Endodermal cell (in vitro differentiated cells): ENCODE measurements around the gene COL5A1. TPM values are rescaled to one million over a fixed set of nuclear protein-coding genes. Genes with fewer than 3 reads are reported as not detected.

Experiments
- DNase-seq: peaks from one replicate; pipeline ENCODE4 v3.0.0-alpha.2; 2017
- H3K27ac ChIP-seq: 2 replicates; pipeline ENCODE4 v1.5.1; 2013; ENCODE audit warnings: mild to moderate bottlenecking, low read depth, low read length, moderate library complexity
- H3K27me3 ChIP-seq: 2 replicates; pipeline ENCODE4 v1.6.1; 2013; ENCODE audit warnings: mild to moderate bottlenecking, low read length, moderate library complexity; ENCODE audit not compliant: insufficient read depth, control insufficient read depth, poor library complexity, severe bottlenecking
- H3K36me3 ChIP-seq: 2 replicates; pipeline ENCODE4 v1.7.0; 2013; ENCODE audit warnings: mild to moderate bottlenecking, low read length, moderate library complexity; ENCODE audit not compliant: control insufficient read depth, insufficient read depth
- H3K4me1 ChIP-seq: one replicate; pipeline ENCODE4 v1.7.0; 2013; ENCODE audit warnings: low read length; ENCODE audit not compliant: control insufficient read depth, insufficient read depth
- H3K4me3 ChIP-seq: 2 replicates; pipeline ENCODE4 v1.5.1; 2013; ENCODE audit warnings: mild to moderate bottlenecking, low read length, moderate library complexity
- H3K9ac ChIP-seq: 2 replicates; pipeline ENCODE4 v1.6.1; 2013; ENCODE audit warnings: mild to moderate bottlenecking, low read length, moderate library complexity; ENCODE audit not compliant: poor library complexity, severe bottlenecking; ENCODE audit errors: extremely low read depth
- H3K9me3 ChIP-seq: 2 replicates; pipeline ENCODE4 v1.6.1; 2013; ENCODE audit warnings: mild to moderate bottlenecking, low read length, moderate library complexity; ENCODE audit not compliant: control insufficient read depth
- H3K27ac Mint-ChIP-seq: 2 replicates; pipeline ENCODE4 v1.8.0; 2020; ENCODE audit warnings: mixed read lengths
- H3K27me3 Mint-ChIP-seq: 2 replicates; pipeline ENCODE4 v1.8.0; 2021; ENCODE audit warnings: mild to moderate bottlenecking, mixed read lengths; ENCODE audit not compliant: insufficient read depth
- H3K36me3 Mint-ChIP-seq: 2 replicates; pipeline ENCODE4 v1.8.0; 2020; ENCODE audit warnings: low read depth, mixed read lengths
- H3K4me1 Mint-ChIP-seq: 2 replicates; pipeline ENCODE4 v1.8.0; 2020; ENCODE audit warnings: mixed read lengths
- H3K4me3 Mint-ChIP-seq: 2 replicates; pipeline ENCODE4 v1.8.0; 2020; ENCODE audit warnings: mild to moderate bottlenecking, moderate library complexity, mixed read lengths
- H3K9me3 Mint-ChIP-seq: 2 replicates; pipeline ENCODE4 v1.8.0; 2020; ENCODE audit warnings: mild to moderate bottlenecking, mixed read lengths
- CTCF ChIP-seq: fragments of 200-600 bp; sonication (generic); conservative IDR thresholded peaks from 2 replicates; pipeline ENCODE4 v1.5.0; 2021; ENCODE audit warnings: antibody characterized with exemption, mild to moderate bottlenecking
- WGBS, 2 experiments: methylation state at CpG; one replicate each; pipeline versions ENCODE4 v1.1.5 to v1.1.7; 2013; ENCODE audit warnings: missing lambda C conversion rate in 2 of 2, mixed read lengths in 1 of 2; ENCODE audit not compliant: insufficient coverage in 1 of 2, insufficient read length in 1 of 2; 5-methylcytosine and 5-hydroxymethylcytosine counted together
- total RNA-seq, 2 donors: library from RNA; stranded (reverse); fragmentation: NEBNext Ultra II Directional in 1 of 2; extraction: Animal tissue kit (Norgen Biotek cat#: 25700) in 1 of 2; gene quantifications; 2 replicates in 1 of 2; 3 replicates in 1 of 2; pipeline ENCODE4 v1.2.1, GENCODE V29; 2021

Gene COL5A1
- total RNA-seq, 2 donors from 2014 or later = 65.3 to 76.6 TPM

GRCh38 chr9:134747951-134748489 lies 106.4 kb downstream of the COL5A1 start:
- no peak overlapping the region for H3K9ac ChIP-seq
- H3K4me1 ChIP-seq = no peaks in the 10 kb centered on the region
- H3K36me3 ChIP-seq = peaks cover 39% of the 10 kb centered on the region
- no peak for TF ChIP-seq CTCF
- peaks cover 21% of the 10 kb centered on the region for H3K36me3 Mint-ChIP-seq
- H3K9me3 ChIP-seq = peaks cover 16% of the 10 kb centered on the region
- no peak overlapping the region for H3K27ac Mint-ChIP-seq
- H3K27me3 ChIP-seq = no peaks in the 10 kb centered on the region
- H3K4me1 Mint-ChIP-seq = no peaks in the 10 kb centered on the region
- H3K27ac ChIP-seq = no peak overlapping the region
- no peak overlapping the region for H3K4me3 ChIP-seq
- H3K9me3 Mint-ChIP-seq = peaks cover 7% of the 10 kb centered on the region
- DNase-seq = no peak
- no peak overlapping the region for H3K4me3 Mint-ChIP-seq
- WGBS, 2 experiments = 79 to 80% methylated on average over 1 of the region's 1 CpG
- no peaks in the 10 kb centered on the region for H3K27me3 Mint-ChIP-seq

- H3K27me3 ChIP-seq = no peaks in the 10 kb centered on the region
- H3K36me3 ChIP-seq = peaks cover 39% of the 10 kb centered on the region
- peaks cover 16% of the 10 kb centered on the region for H3K9me3 ChIP-seq
- no peak overlapping the region for H3K27ac Mint-ChIP-seq
- no peaks in the 10 kb centered on the region for H3K27me3 Mint-ChIP-seq
- peaks cover 21% of the 10 kb centered on the region for H3K36me3 Mint-ChIP-seq
- H3K4me1 ChIP-seq = no peaks in the 10 kb centered on the region
- peaks cover 7% of the 10 kb centered on the region for H3K9me3 Mint-ChIP-seq
- no peak overlapping the region for H3K27ac ChIP-seq
- H3K4me1 Mint-ChIP-seq = no peaks in the 10 kb centered on the region
- no peak for DNase-seq
- no peak overlapping the region for H3K4me3 Mint-ChIP-seq
- TF ChIP-seq CTCF = no peak
- no peak overlapping the region for H3K4me3 ChIP-seq
- H3K9ac ChIP-seq = no peak overlapping the region
- WGBS, 2 experiments = 95 to 96% methylated on average over 8 of the region's 8 CpGs
Observed at GRCh38 chr9:134748591-134748990, 107.0 kb downstream of the COL5A1 start.

- no peaks in the 10 kb centered on the region for H3K27me3 Mint-ChIP-seq
- peaks cover 21% of the 10 kb centered on the region for H3K36me3 Mint-ChIP-seq
- H3K36me3 ChIP-seq = peaks cover 24% of the 10 kb centered on the region
- no peak overlapping the region for H3K9ac ChIP-seq
- no peaks in the 10 kb centered on the region for H3K27me3 ChIP-seq
- WGBS, 2 experiments = 92 to 97% methylated on average over 21 of the region's 21 CpGs
- no peak overlapping the region for H3K4me3 Mint-ChIP-seq
- H3K4me1 Mint-ChIP-seq = no peaks in the 10 kb centered on the region
- H3K4me1 ChIP-seq = no peaks in the 10 kb centered on the region
- no peak for DNase-seq
- H3K27ac ChIP-seq = no peak overlapping the region
- peaks cover 6% of the 10 kb centered on the region for H3K9me3 Mint-ChIP-seq
- TF ChIP-seq CTCF = no peak
- H3K27ac Mint-ChIP-seq = no peak overlapping the region
- peaks cover 11% of the 10 kb centered on the region for H3K9me3 ChIP-seq
- H3K4me3 ChIP-seq = no peak overlapping the region
Observed at GRCh38 chr9:134750450-134751155, 109.0 kb downstream of the COL5A1 start.
